OCI-LY1 (cell line): ENCODE results near the gene B4GALT3.

Experiments
- H2AFZ ChIP-seq: fragments of 200-600 bp; sonication (generic), shearing (Covaris generic); 2 replicates; pipeline ENCODE4 v1.6.0; 2014; ENCODE audit warnings: antibody characterized with exemption, mild to moderate bottlenecking, low read length
- H3F3A ChIP-seq: fragments of 200-600 bp; sonication (generic), shearing (Covaris generic); 2 replicates; pipeline ENCODE4 v1.6.0; 2014; ENCODE audit warnings: mild to moderate bottlenecking, antibody characterized with exemption, low read length, moderate library complexity; ENCODE audit not compliant: insufficient read depth
- H3K27ac ChIP-seq: fragments of 200-600 bp; sonication (generic); 2 replicates; pipeline ENCODE4 v1.5.1; 2014; ENCODE audit warnings: low read length, mixed run types, mild to moderate bottlenecking, low read depth; ENCODE audit not compliant: poor library complexity, severe bottlenecking
- H3K27me3 ChIP-seq: fragments of 200-600 bp; sonication (generic); 2 replicates; pipeline ENCODE4 v1.6.0; 2014; ENCODE audit warnings: antibody characterized with exemption, mild to moderate bottlenecking, low read length, moderate library complexity; ENCODE audit not compliant: insufficient read depth
- H3K36me3 ChIP-seq: fragments of 200-600 bp; sonication (generic); 2 replicates; pipeline ENCODE4 v1.6.1; 2014; ENCODE audit warnings: mild to moderate bottlenecking, antibody characterized with exemption, low read length, moderate library complexity, mixed read lengths; ENCODE audit not compliant: insufficient read depth
- H3K4me1 ChIP-seq: fragments of 200-600 bp; sonication (generic); 2 replicates; pipeline ENCODE4 v1.5.1; 2014; ENCODE audit warnings: mild to moderate bottlenecking, low read length, moderate library complexity; ENCODE audit not compliant: insufficient read depth, severe bottlenecking
- H3K4me2 ChIP-seq: fragments of 200-600 bp; sonication (generic), shearing (Covaris generic); 2 replicates; pipeline ENCODE4 v1.6.1; 2014; ENCODE audit warnings: low read length
- H3K4me3 ChIP-seq: fragments of 200-600 bp; sonication (generic); 2 replicates; pipeline ENCODE4 v1.5.1; 2014; ENCODE audit warnings: low read length, low read depth, mild to moderate bottlenecking, mixed read lengths; ENCODE audit not compliant: poor library complexity, severe bottlenecking
- H3K79me2 ChIP-seq: fragments of 200-600 bp; shearing (Covaris generic); 2 replicates; pipeline ENCODE4 v1.6.1; 2016; ENCODE audit warnings: mixed run types, low read length, mixed read lengths; ENCODE audit not compliant: insufficient read depth
- H3K9ac ChIP-seq: fragments of 200-600 bp; sonication (generic), shearing (Covaris generic); 2 replicates; pipeline ENCODE4 v1.6.1; 2014; ENCODE audit warnings: mild to moderate bottlenecking, low read length, mixed read lengths
- H3K9me2 ChIP-seq: fragments of 200-600 bp; sonication (generic), shearing (Covaris generic); 2 replicates; pipeline ENCODE4 v1.6.1; 2014; ENCODE audit warnings: low read depth, mild to moderate bottlenecking, low read length, mixed read lengths
- H3K9me3 ChIP-seq: fragments of 200-600 bp; shearing (Covaris generic); 2 replicates; pipeline ENCODE4 v1.6.1; 2014; ENCODE audit warnings: low read length, mixed read lengths
- H4K20me1 ChIP-seq: fragments of 200-600 bp; sonication (generic), shearing (Covaris generic); 2 replicates; pipeline ENCODE4 v1.6.0; 2016; ENCODE audit warnings: mild to moderate bottlenecking, low read length; ENCODE audit not compliant: insufficient read depth
- CTCF ChIP-seq: fragments of 200-600 bp; sonication (generic), shearing (Covaris generic); IDR thresholded peaks from 2 replicates; pipeline ENCODE4 v1.5.1; 2017; ENCODE audit warnings: mild to moderate bottlenecking, antibody characterized with exemption, low read length, moderate library complexity, mixed read lengths
- EZH2 ChIP-seq: fragments of 200-600 bp; sonication (generic), shearing (Covaris generic); IDR thresholded peaks from 2 replicates; pipeline ENCODE4 v1.8.0; 2017; ENCODE audit warnings: borderline replicate concordance, mixed run types, mild to moderate bottlenecking, antibody characterized with exemption, low read length, moderate library complexity, mixed read lengths

B4GALT3 gene

GRCh38 chr1:161139766-161140165, 37.5 kb downstream of the B4GALT3 start:
- Histone ChIP-seq H3K79me2 (no peaks in the 10 kb centered on the region), H3K36me3 (no peaks in the 10 kb centered on the region; the same call in 1 of the 2 replicates), H4K20me1 (no peaks in the 10 kb centered on the region), H3K4me2 (no peak overlapping the region), H3F3A (no peaks in the 10 kb centered on the region), H3K27me3 (no peaks in the 10 kb centered on the region), H3K9me3 (no peaks in the 10 kb centered on the region), H3K9me2 (no peaks in the 10 kb centered on the region), H3K27ac (no peak overlapping the region), H2AFZ (no peak overlapping the region), H3K4me3 (no peak overlapping the region), H3K9ac (no peak overlapping the region), H3K4me1 (no peaks in the 10 kb centered on the region)
- TF ChIP-seq EZH2 (no peak), CTCF (peak; percentile 34)

GRCh38 chr1:161138431-161138830, 38.9 kb downstream of the B4GALT3 start:
- no peak overlapping the region for H3K4me2 ChIP-seq
- TF ChIP-seq EZH2: no peak
- no peak for TF ChIP-seq CTCF
- no peak overlapping the region for H3K4me3 ChIP-seq
- no peaks in the 10 kb centered on the region for H3K9me2 ChIP-seq
- no peaks in the 10 kb centered on the region for H3K9me3 ChIP-seq
- no peak overlapping the region for H2AFZ ChIP-seq
- H3K27me3 ChIP-seq: no peaks in the 10 kb centered on the region
- peaks cover 7% of the 10 kb centered on the region for H3K4me1 ChIP-seq
- peaks cover 4% of the 10 kb centered on the region; the same call in 1 of the 2 replicates for H3K79me2 ChIP-seq
- no peak overlapping the region for H3K9ac ChIP-seq
- no peaks in the 10 kb centered on the region for H4K20me1 ChIP-seq
- no peaks in the 10 kb centered on the region; the same call in 1 of the 2 replicates for H3K36me3 ChIP-seq
- no peaks in the 10 kb centered on the region for H3F3A ChIP-seq
- H3K27ac ChIP-seq: no peak overlapping the region

- H3K27me3 ChIP-seq: no peaks in the 10 kb centered on the region
- no peak overlapping the region for H2AFZ ChIP-seq
- H3K27ac ChIP-seq: no peak overlapping the region
- TF ChIP-seq EZH2 (no peak), CTCF (no peak)
- no peaks in the 10 kb centered on the region for H3K9me2 ChIP-seq
- H3K36me3 ChIP-seq: no peaks in the 10 kb centered on the region; the same call in 1 of the 2 replicates
- H3K9ac ChIP-seq: no peak overlapping the region
- no peak overlapping the region for H3K4me3 ChIP-seq
- H4K20me1 ChIP-seq: no peaks in the 10 kb centered on the region
- H3F3A ChIP-seq: no peaks in the 10 kb centered on the region
- peaks cover 9% of the 10 kb centered on the region for H3K4me1 ChIP-seq
- peaks cover 10% of the 10 kb centered on the region; the same call in 1 of the 2 replicates for H3K79me2 ChIP-seq
- H3K4me2 ChIP-seq: no peak overlapping the region
- no peaks in the 10 kb centered on the region for H3K9me3 ChIP-seq
These were observed 39.4 kb downstream of the B4GALT3 start for GRCh38 chr1:161137881-161138280.
